Lower lobe of right lung (tissue), 2 donors: Measurements from ENCODE around the gene TREML1. TPM values are rescaled to one million over a fixed set of nuclear protein-coding genes. Genes with fewer than 3 reads are reported as not detected.
A peak's percentile ranks its signal among the peaks of the same experiment; 100 is the strongest.

Experiments used
- ATAC-seq, 2 donors: fragments of 200-7000 bp; cut with Tn5 transposase; one replicate each; pipeline ENCODE4 v1.9.1; 2020 to 2022; ENCODE audit warnings: mild to moderate bottlenecking in 2 of 2, moderate library complexity in 2 of 2
- DNase-seq: peaks from one replicate; pipeline ENCODE4 v3.0.0-alpha.2; 2020
- H3K27ac ChIP-seq: fragments of 200-600 bp; one replicate; pipeline ENCODE4 v1.8.0; 2022
- H3K27me3 ChIP-seq: fragments of 200-600 bp; one replicate; pipeline ENCODE4 v1.8.0; 2022; ENCODE audit warnings: low read depth
- H3K36me3 ChIP-seq: fragments of 200-600 bp; one replicate; pipeline ENCODE4 v1.8.0; 2022; ENCODE audit warnings: mild to moderate bottlenecking
- H3K4me1 ChIP-seq: fragments of 200-600 bp; one replicate; pipeline ENCODE4 v1.8.0; 2022
- H3K4me3 ChIP-seq: fragments of 200-600 bp; one replicate; pipeline ENCODE4 v1.8.0; 2022; ENCODE audit warnings: mild to moderate bottlenecking
- H3K9me3 ChIP-seq: fragments of 200-600 bp; one replicate; pipeline ENCODE4 v1.8.0; 2022
- intact Hi-C: fragments of 100-400 bp; cut with DNase I; formaldehyde crosslinking; loops from one replicate; pipeline ENCODE4 v1.11.0; 2022
- total RNA-seq: library from RNA; stranded (reverse); fragmentation: NEBNext Ultra II Directional; extraction: Animal tissue kit (Norgen Biotek cat#: 25700); gene quantifications from one replicate; pipeline ENCODE4 v1.2.1, GENCODE V29; 2021
- TF ChIP-seq, protein P1 (sequence below): fragments of 200-600 bp; IDR thresholded peaks from one replicate; pipeline ENCODE4 v1.8.0; 2022; ENCODE audit warnings: antibody characterized with exemption, mild to moderate bottlenecking
- donor health status: DM: no; HTN: yes; CAD: no; lungs with severe emphysema.

TREML1 gene
- total RNA-seq, 1 donor from 2014 or later = 2.0 TPM

DNA sequence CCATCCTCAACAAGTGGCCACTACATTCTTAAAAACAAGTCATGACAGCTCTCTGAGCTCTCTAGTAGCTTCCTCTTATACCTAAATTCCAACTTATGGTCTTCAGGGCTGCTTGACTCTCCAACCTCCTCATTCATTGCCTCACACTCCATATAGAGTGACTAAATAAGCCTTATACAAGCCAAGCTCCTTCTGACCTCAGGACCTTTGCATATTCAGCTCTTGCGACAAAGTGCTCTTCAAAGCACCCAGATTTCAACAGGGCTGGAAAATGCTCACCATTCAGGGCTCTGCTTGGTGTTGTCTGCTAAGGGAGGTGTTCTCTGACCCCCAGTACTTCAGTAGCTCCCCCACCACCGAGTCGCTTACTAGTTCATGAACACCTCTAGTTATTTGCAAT lies 43.1 kb upstream of the TREML1 start:
- H3K4me1 ChIP-seq = peaks cover 15% of the 10 kb centered on the region
- no peak for ATAC-seq
- intact Hi-C loops = no loop called here
- H3K4me3 ChIP-seq = no peak overlapping the region
- H3K27me3 ChIP-seq = no peaks in the 10 kb centered on the region
- no peaks in the 10 kb centered on the region for H3K36me3 ChIP-seq
- DNase-seq = no peak
- no peak overlapping the region for H3K27ac ChIP-seq
- no peaks in the 10 kb centered on the region for H3K9me3 ChIP-seq
- TF ChIP-seq, protein P1, sequence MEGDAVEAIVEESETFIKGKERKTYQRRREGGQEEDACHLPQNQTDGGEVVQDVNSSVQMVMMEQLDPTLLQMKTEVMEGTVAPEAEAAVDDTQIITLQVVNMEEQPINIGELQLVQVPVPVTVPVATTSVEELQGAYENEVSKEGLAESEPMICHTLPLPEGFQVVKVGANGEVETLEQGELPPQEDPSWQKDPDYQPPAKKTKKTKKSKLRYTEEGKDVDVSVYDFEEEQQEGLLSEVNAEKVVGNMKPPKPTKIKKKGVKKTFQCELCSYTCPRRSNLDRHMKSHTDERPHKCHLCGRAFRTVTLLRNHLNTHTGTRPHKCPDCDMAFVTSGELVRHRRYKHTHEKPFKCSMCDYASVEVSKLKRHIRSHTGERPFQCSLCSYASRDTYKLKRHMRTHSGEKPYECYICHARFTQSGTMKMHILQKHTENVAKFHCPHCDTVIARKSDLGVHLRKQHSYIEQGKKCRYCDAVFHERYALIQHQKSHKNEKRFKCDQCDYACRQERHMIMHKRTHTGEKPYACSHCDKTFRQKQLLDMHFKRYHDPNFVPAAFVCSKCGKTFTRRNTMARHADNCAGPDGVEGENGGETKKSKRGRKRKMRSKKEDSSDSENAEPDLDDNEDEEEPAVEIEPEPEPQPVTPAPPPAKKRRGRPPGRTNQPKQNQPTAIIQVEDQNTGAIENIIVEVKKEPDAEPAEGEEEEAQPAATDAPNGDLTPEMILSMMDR = no peak

DNA sequence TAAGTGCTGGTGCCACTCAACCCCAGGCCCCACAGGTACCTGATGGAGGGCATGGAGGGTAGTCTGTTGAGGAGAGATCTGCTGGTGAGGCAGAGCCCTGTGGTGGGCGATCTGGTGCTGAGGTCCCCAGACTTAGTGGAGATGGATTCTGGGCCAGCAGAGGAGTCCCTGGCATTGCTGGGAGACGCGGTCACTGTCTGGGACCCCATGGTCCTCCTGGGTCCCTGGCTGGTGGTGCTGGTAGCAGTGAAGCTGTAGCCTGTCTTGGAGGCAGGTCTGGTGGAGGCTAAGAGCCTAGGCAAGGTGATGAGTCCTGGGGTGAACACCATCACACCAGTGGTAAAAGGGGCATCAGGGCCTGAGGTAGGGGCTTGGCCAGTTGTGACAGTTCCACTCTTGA lies 40.2 kb upstream of the TREML1 start:
- intact Hi-C loops = no loop called here
- TF ChIP-seq, protein P1 = no peak
- H3K27ac ChIP-seq = no peak overlapping the region
- peaks cover 2% of the 10 kb centered on the region for H3K27me3 ChIP-seq
- H3K36me3 ChIP-seq = no peaks in the 10 kb centered on the region
- no peak overlapping the region for H3K4me3 ChIP-seq
- no peak for ATAC-seq
- DNase-seq = no peak
- H3K4me1 ChIP-seq = no peaks in the 10 kb centered on the region
- H3K9me3 ChIP-seq = peaks cover 5% of the 10 kb centered on the region

DNA sequence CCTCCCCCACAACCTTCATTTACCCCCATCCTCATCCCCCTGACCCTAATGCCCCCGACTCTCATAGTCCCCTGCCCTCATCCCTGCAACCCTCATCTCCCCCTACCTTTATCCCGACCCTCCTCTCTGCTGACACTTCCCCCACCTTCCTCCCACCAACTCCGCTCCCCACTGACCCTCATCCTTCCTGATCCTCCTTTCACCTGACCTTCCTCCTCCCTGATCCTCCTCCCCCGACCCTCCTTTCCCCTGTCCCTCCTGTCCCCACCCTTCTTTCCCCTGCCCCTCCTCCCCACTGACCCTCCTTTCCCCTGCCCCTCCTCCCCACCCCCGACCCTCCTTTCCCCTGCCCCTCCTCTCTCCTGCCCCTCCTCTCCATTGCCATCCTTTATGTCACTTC lies 39.7 kb upstream of the TREML1 start:
- TF ChIP-seq, protein P1 = no peak
- Histone ChIP-seq H3K27ac (no peak overlapping the region), H3K27me3 (peaks cover 2% of the 10 kb centered on the region), H3K36me3 (no peaks in the 10 kb centered on the region), H3K4me3 (no peak overlapping the region), H3K9me3 (peaks cover 5% of the 10 kb centered on the region), H3K4me1 (no peaks in the 10 kb centered on the region)
- DNase-seq (no peak), ATAC-seq (no peak)
- intact Hi-C loops = no loop called here

DNA sequence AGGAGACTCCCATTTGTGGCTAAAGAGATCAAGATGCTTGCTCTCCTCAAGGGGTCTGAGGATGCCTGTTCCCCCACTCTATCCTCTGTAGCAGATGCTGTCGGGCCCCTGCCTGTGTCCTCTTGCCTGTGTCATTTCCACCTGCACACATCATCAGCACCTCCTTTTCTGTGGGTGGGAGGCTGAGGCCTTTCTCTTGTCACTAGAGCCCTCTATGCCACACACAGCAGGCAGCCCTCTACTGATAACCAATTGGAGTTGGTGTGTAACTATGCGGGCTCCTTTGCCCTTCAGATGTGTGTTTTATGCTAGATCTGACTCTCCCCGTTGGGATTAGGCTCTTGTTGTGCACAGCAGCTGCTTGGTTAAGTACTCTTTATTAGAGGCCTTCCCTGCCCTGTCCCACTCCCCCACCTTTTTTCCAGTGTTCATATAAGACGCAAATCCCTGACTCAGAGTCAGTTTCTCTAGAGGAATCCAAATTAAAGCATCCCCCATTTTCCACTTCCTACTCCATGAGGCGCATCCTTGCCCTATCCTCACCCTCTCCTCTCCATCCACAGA lies 39.1 kb upstream of the TREML1 start:
- DNase-seq (no peak), ATAC-seq (no peak)
- no peaks in the 10 kb centered on the region for H3K36me3 ChIP-seq
- no peak overlapping the region for H3K4me3 ChIP-seq
- no peak overlapping the region for H3K27ac ChIP-seq
- peaks cover 2% of the 10 kb centered on the region for H3K27me3 ChIP-seq
- peaks cover 5% of the 10 kb centered on the region for H3K9me3 ChIP-seq
- no peaks in the 10 kb centered on the region for H3K4me1 ChIP-seq
- TF ChIP-seq, protein P1 = no peak
- intact Hi-C loops = no loop called here

DNA sequence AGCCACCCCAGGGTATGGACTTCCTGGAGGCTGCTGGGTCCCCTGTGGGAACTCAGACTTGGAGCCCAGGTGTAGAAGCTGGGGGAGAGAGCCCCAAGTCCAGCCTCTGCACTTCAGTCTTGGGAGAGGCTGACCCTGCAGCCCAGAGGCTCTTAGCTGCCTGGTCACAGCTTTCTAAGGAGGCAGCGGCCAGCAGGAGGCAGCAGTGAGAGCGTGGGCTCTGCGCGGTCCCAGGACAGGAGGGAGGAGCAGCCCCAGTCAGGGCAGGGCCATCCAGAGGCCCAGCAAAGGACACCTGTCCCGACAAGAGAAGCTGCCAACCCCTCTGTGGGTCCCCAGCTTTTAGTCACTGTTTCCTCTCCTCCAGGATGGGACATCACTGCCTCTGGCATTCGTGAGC lies 37.4 kb upstream of the TREML1 start:
- no peaks in the 10 kb centered on the region for H3K4me1 ChIP-seq
- no peak overlapping the region for H3K27ac ChIP-seq
- DNase-seq (peak; percentile 78), ATAC-seq (peak; percentile 73 to 89)
- H3K9me3 ChIP-seq = peaks cover 5% of the 10 kb centered on the region
- TF ChIP-seq, protein P1 = peak; percentile 64
- no peaks in the 10 kb centered on the region for H3K36me3 ChIP-seq
- no peak overlapping the region for H3K4me3 ChIP-seq
- intact Hi-C loops = no loop called here
- H3K27me3 ChIP-seq = peaks cover 8% of the 10 kb centered on the region

DNA sequence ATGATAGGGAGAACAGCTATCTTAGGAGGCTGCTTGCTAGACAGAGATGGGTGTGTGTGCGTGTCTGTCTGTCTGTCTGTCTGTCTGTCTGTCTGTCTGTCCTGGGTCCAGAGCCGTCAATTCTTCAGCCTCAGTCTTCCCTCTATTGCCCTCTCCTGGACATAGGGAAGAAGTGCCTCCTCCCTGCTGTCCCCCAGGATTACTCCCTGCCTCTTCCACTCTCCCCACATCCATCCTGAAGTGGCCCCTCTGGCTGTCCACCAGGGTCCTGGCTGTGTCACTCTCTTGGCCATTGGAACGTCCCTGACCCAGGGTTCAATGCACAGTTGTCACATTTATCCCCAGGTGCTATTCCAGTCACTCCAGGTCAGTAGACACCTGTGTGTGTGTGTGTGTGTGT lies 36.6 kb upstream of the TREML1 start:
- intact Hi-C loops = no loop called here
- ATAC-seq (no peak), DNase-seq (no peak)
- H3K4me1 ChIP-seq = no peaks in the 10 kb centered on the region
- no peak overlapping the region for H3K4me3 ChIP-seq
- H3K27ac ChIP-seq = no peak overlapping the region
- H3K36me3 ChIP-seq = no peaks in the 10 kb centered on the region
- H3K9me3 ChIP-seq = peaks cover 5% of the 10 kb centered on the region
- TF ChIP-seq, protein P1 = no peak
- peaks cover 8% of the 10 kb centered on the region for H3K27me3 ChIP-seq
